Mesothelial cell of epicardium (in vitro differentiated cells): ENCODE data around the gene STYX. TPM values are rescaled to one million over a fixed set of nuclear protein-coding genes. Genes with fewer than 3 reads are reported as not detected.
"Not testable (repeated sequence)": the region's sequence is repeated elsewhere in the genome, so short reads cannot be mapped to it uniquely, and the experiment has no call there.

Source experiments
- DNase-seq, 2 experiments: peaks; one replicate each; pipeline ENCODE4 v3.0.0; 2021; ENCODE audit warnings: low spot score in 2 of 2; ENCODE audit not compliant: unreplicated experiment in 2 of 2
- H3K27ac Mint-ChIP-seq: 2 replicates; pipeline ENCODE4 v1.8.0; 2021; ENCODE audit warnings: mixed read lengths
- H3K27me3 Mint-ChIP-seq: 2 replicates; pipeline ENCODE4 v1.8.0; 2021; ENCODE audit warnings: low read depth, mixed read lengths
- H3K36me3 Mint-ChIP-seq: 2 replicates; pipeline ENCODE4 v1.8.0; 2021; ENCODE audit warnings: mixed read lengths
- H3K4me1 Mint-ChIP-seq: 2 replicates; pipeline ENCODE4 v1.8.0; 2021; ENCODE audit warnings: mixed read lengths
- H3K4me3 Mint-ChIP-seq: 2 replicates; pipeline ENCODE4 v1.8.0; 2021; ENCODE audit warnings: mild to moderate bottlenecking, moderate library complexity, mixed read lengths
- H3K9me3 Mint-ChIP-seq: 2 replicates; pipeline ENCODE4 v1.8.0; 2021; ENCODE audit warnings: mixed read lengths
- CTCF ChIP-seq: fragments of 200-600 bp; sonication (generic); IDR thresholded peaks from one replicate; pipeline ENCODE4 v1.5.0; 2021; ENCODE audit warnings: antibody characterized with exemption; ENCODE audit not compliant: unreplicated experiment
- total RNA-seq: library from RNA; stranded (reverse); gene quantifications from 3 replicates; pipeline ENCODE4 v1.2.1, GENCODE V29; 2021

STYX gene
- total RNA-seq, 1 donor from 2014 or later, result 11.4 TPM

- H3K4me3 Mint-ChIP-seq, result no peak overlapping the region
- no peak for TF ChIP-seq CTCF
- no peaks in the 10 kb centered on the region for H3K27me3 Mint-ChIP-seq
- no peak overlapping the region for H3K27ac Mint-ChIP-seq
- H3K9me3 Mint-ChIP-seq, result no peaks in the 10 kb centered on the region
- H3K36me3 Mint-ChIP-seq, result peaks cover 17% of the 10 kb centered on the region
- DNase-seq, result no peak
- no peaks in the 10 kb centered on the region for H3K4me1 Mint-ChIP-seq
These were observed 18.8 kb downstream of the STYX start for GRCh38 chr14:52748647-52749292.

GRCh38 chr14:52755607-52756316 lies 25.8 kb downstream of the STYX start:
- H3K27ac Mint-ChIP-seq, result no peak overlapping the region
- no peak overlapping the region for H3K4me3 Mint-ChIP-seq
- H3K27me3 Mint-ChIP-seq, result no peaks in the 10 kb centered on the region
- no peaks in the 10 kb centered on the region for H3K9me3 Mint-ChIP-seq
- DNase-seq, result no peak
- no peak for TF ChIP-seq CTCF
- H3K4me1 Mint-ChIP-seq, result no peaks in the 10 kb centered on the region
- H3K36me3 Mint-ChIP-seq, result peaks cover 9% of the 10 kb centered on the region

GRCh38 chr14:52759145-52759544 lies 29.2 kb downstream of the STYX start:
- Mint-ChIP-seq H3K27ac (no peak overlapping the region), H3K9me3 (no peaks in the 10 kb centered on the region), H3K4me1 (no peaks in the 10 kb centered on the region), H3K36me3 (peaks cover 22% of the 10 kb centered on the region), H3K27me3 (no peaks in the 10 kb centered on the region), H3K4me3 (no peak overlapping the region)
- DNase-seq, result no peak
- TF ChIP-seq CTCF, result no peak

GRCh38 chr14:52762923-52763322 lies 33.0 kb downstream of the STYX start:
- H3K9me3 Mint-ChIP-seq, H3K4me1 Mint-ChIP-seq, DNase-seq, H3K27me3 Mint-ChIP-seq, H3K27ac Mint-ChIP-seq, H3K4me3 Mint-ChIP-seq: not testable (repeated sequence)
- H3K36me3 Mint-ChIP-seq, result peaks cover 28% of the 10 kb centered on the region

- no peak for TF ChIP-seq CTCF
- Mint-ChIP-seq H3K4me1 (no peaks in the 10 kb centered on the region), H3K27me3 (no peaks in the 10 kb centered on the region), H3K36me3 (peaks cover 34% of the 10 kb centered on the region), H3K4me3 (no peak overlapping the region), H3K27ac (no peak overlapping the region), H3K9me3 (no peaks in the 10 kb centered on the region)
- no peak for DNase-seq
These were observed 37.3 kb downstream of the STYX start for GRCh38 chr14:52767058-52767833.

- no peak overlapping the region for H3K27ac Mint-ChIP-seq
- no peaks in the 10 kb centered on the region for H3K9me3 Mint-ChIP-seq
- no peak overlapping the region for H3K4me3 Mint-ChIP-seq
- H3K36me3 Mint-ChIP-seq, result peaks cover 23% of the 10 kb centered on the region
- no peak for TF ChIP-seq CTCF
- DNase-seq, result no peak
- no peaks in the 10 kb centered on the region for H3K4me1 Mint-ChIP-seq
- H3K27me3 Mint-ChIP-seq, result no peaks in the 10 kb centered on the region
These were observed 39.9 kb downstream of the STYX start for GRCh38 chr14:52769887-52770286.
